HT1080 (cell line): Measurements from ENCODE around the gene PSMC5. TPM values are rescaled to one million over a fixed set of nuclear protein-coding genes. Genes with fewer than 3 reads are reported as not detected.
"Not testable (repeated sequence)": the region's sequence is repeated elsewhere in the genome, so short reads cannot be mapped to it uniquely, and the experiment has no call there.

Source experiments
- DNase-seq: peaks from one replicate; pipeline ENCODE4 v3.0.0-alpha.2; 2015; ENCODE audit warnings: low read depth
- polyA plus RNA-seq, 2 experiments: library from polyadenylated mRNA; depleted of rRNA; stranded (reverse); fragments of >200 nt; gene quantifications; 2 replicates each; pipeline ENCODE4 v1.2.3, GENCODE V29; 2015
- total RNA-seq: library from RNA; depleted of rRNA; stranded (reverse); fragments of >200 nt; shearing (Covaris generic); gene quantifications from 2 replicates; pipeline ENCODE4 v1.2.3, GENCODE V29; 2014; rRNA removed

Gene PSMC5
- total RNA-seq, result 79.2 and 110 TPM in 2 replicates
- 207 and 232 TPM in 2 replicates for polyA plus RNA-seq (2015; cell fraction: cytosol; rRNA removed)
- 180 and 186 TPM in 2 replicates for polyA plus RNA-seq (2015; cell fraction: nucleus; rRNA removed)

DNA sequence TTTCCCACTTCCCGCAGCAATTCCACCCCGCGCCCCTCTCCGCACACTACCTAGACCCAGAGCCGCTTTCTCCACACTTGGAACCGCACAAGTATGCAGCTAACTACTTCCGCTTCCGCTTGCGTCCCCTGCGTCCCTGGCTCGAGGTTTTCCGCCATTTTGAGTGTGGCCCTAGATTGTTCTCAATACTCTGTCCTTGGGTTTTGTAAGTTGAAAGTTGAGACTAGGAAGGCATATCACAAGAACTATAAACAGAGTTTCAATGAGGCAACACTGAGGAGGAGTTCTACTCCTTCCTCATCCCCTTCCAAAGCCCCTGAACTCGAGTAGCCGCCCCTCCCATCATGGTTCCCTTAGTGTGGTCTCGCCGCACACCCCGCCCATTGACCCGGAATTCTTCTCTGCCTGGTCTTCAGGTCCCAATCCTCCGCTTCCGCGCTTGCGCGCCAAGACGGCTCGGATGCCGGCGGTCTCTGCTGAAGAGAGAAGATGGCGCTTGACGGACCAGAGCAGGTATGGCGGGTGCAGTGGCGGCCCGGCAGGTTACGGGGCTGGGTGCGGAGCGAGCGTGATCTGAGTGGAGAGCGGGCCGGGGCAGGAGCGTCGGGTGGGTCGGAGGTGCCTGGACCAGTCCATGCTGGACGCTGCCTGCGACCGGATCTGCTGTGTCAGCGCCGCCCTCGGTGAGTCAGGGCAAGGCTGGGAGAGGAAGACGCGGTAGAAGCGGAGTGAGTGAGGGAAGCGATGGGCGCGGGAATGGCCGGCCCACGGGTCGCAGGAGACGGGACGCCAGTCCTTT is at the start of gene PSMC5, which contains the start of gene FTSJ3:
TSS of gene PSMC5 (plus strand) at position 430 of the 799 bp plus-strand sequence. CDS start at position 490, 60 bp downstream.
TSS of gene FTSJ3 (minus strand) at position 662 of the 799 bp plus-strand sequence. CDS start 761 bp downstream, outside the sequence.
- peak; percentile 92 for DNase-seq

DNA sequence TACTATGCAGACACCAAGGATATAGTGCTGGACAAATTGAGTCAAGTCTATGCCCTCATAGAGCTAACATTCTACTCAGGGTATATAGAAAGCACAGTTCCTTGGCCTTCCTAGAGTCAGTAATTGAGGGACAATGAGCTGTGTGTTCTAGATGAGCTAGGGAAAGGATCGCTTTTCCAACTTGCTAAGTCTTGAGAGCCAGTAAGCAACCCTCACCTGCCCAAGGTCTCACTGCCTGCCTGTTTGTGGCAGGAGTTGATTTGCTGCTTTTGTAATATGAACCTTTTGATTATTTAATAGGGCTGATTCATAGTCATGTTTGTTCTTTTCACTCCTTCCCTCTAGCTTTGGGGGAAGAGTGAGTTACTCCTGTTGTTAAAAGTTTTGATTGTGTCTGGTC is 46.7 kb upstream of the PSMC5 start:
- peak; percentile 42 for DNase-seq

DNA sequence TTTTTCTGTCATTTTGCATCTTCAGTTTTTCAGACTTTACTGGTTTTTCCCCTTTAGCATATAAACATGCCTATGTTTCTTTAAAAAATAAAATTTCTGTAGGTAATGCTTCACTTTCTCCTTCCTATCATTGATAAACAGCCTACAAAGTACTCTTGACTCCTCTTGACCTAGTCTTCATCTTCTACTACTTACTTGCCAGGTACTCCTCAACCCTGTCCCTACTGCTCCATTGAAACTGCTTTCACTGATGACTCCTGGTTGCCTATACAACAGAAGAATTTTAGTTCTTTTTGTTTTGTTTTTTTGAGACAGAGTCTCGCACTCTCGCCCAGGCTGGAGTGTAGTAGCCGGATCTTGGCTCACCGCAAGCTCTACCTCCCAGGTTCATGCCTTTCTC is 46.3 kb upstream of the PSMC5 start:
- no peak for DNase-seq

DNA sequence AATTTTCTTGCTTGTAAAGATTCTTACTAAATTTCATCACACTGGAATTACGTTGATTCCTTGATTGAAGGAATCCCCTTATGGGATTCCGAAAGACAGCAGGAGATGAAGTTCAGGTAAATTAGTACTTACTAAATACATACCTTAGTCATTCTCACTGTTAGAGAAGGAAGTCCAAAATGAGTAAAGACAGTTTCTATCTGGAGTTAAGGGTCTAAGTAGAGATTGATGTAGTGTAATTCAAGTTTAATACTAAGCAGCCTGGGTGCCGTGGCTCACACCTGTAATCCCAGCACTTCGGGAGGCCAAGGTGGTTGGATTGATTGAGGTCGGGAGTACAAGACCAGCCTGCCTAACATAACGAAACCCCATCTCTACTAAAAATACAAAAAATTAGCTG is 43.7 kb upstream of the PSMC5 start:
- no peak for DNase-seq

DNA sequence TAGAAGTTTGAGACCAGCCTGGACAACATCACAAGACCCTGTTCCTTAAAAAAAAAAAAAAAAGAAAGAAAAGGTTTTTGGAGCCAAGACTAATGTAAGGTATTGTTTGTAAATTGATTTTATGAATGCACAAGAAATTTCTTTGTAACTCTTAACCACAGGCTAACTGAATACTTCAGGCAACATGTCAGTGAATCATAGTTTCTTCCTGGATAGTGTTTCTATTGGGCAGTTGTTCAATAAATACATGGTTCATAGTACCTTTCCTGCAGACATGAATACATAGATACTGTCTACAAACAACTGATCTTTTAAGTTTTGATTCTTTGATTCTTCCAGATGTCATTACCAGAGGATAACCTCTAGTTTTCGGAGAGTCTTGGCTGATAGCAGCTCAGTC is 41.7 kb upstream of the PSMC5 start:
- DNase-seq, result peak; percentile 75

DNA sequence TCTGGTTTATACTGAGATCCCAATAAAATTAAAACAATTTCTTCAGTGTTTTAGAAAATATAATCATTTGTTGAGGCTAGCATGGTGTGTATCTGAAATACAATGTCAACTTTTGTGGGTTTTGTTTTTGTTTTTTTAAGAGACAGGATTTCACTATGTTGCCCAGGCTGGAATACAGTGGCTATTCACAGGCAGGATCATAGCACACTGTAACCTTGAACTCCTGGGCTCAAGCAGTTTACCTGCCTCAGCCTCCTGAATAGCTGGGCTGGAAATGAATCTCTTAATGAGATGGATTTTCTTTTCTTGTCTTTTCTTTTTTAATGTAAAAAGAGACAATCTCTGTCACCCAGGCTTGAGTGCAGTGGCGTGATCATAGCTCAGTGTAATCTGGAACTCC is 41.1 kb upstream of the PSMC5 start:
- DNase-seq, result no peak

DNA sequence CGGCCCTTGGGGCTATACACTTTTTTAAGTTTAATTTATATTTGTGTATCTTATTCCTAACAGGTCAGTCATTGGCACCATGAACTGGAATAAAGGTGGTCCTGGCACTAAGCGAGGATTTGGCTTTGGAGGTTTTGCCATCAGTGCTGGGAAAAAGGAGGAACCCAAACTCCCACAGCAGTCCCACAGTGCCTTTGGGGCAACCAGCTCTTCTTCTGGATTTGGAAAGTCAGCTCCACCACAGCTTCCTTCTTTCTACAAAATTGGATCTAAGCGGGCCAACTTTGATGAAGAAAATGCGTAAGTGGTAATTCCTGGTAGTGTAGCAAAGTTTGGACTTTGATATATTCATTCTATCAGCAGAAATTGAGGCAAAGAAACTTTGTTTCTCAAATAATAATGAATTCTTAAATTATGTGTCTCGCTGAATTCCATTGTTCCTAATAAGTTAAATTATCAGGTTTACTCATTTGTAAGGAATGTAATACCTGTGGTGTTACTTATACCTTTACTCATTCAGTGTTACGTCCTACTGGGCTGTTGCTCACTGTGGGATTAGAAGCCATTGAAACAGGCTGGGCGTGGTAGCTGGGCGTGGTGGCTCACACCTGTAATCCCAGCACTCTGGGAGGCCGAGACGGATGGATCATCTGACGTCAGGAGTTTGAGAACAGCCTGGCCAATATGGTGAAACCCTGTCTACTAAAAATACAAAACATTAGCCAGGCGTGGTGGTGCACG is 40.1 kb upstream of the PSMC5 start:
- no peak for DNase-seq

DNA sequence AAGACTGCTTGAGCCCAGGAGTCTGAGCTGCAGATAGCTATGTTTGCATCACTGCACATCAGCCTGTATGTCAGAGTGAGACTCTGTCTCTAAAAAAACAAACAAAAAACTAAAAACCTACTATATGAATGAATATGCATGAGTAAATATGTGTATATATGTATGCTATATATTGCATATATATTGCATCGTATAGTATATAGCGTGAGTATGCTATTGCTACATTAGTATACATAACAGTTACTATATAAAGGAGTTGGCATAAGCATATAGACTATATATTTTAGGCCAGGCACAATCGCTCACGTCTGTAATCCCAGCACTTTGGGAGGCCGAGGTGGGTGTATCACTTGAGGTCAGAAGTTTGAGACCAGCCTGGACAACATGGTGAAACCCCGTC is 37.2 kb upstream of the PSMC5 start:
- DNase-seq, result no peak

DNA sequence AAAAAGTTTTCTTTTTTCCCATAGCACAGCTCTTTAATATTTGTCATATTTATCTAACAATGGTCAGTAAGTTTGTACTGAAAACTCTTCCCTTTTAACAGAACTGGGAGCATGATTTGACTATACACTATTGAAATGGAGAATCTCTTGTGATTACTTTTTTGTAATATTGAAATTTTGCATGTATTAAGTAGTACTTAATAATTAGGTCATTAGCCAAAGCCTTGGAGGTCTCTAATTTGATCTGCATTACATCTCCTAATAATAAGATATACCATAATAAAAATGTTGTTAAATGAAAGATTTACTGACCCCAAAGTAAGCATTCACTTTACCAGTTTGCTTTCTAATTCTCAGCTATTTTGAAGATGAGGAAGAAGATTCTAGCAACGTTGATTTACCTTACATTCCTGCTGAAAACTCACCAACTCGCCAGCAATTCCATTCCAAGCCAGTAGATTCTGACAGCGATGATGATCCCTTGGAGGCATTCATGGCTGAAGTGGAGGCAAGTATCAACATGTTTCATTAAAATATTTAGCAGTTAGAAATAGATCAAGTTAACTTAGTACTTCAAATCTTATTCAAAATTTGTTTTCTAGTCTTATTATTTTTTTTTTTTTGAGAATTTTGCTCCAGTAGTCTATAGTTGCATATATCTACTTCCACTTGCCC is 35.0 kb upstream of the PSMC5 start:
- DNase-seq, result no peak

DNA sequence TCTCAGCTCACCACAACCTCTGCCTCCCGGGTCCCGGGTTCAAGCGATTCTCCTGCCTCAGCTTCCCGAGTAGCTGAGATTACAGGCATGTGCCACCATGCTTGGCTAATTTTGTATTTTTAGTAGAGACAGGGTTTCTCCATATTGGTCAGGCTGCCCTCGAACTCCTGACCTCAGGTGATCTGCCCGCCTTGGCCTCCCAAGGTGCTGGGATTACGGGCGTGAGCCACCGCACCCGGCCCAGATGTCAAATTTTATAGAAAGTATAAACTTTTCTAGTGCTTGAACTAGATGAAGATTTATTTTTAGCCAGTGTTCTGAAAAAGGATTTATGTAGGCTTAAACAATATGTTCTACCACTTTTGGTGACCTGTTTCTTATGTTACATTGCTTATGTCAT is 30.9 kb upstream of the PSMC5 start:
- not testable (repeated sequence) for DNase-seq

DNA sequence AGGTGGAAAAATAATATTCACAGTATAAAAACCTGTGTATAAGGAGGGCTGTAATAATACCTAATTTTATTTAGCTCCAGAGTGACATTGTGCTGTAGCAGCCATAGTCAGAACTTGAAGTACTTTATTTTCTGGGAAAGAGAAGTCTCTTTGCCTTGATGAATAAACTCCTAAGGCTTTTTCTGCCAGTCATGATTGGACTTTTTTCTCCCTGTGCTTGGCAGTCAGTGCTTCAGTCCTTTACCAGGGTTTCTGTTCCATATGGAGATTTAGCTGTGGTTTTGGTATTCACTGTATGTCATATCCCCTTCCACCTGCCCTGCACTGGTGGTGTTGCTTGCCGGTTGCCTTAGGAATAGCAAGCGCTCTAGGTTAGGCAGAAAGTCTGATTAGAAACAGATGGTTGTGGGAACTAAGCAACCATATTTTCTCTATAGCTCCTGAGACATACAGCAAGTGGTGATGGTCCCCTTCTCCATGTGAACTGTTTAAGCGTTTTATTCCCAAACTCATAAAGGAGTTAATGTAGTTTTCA is 28.6 kb upstream of the PSMC5 start:
- DNase-seq, result no peak

DNA sequence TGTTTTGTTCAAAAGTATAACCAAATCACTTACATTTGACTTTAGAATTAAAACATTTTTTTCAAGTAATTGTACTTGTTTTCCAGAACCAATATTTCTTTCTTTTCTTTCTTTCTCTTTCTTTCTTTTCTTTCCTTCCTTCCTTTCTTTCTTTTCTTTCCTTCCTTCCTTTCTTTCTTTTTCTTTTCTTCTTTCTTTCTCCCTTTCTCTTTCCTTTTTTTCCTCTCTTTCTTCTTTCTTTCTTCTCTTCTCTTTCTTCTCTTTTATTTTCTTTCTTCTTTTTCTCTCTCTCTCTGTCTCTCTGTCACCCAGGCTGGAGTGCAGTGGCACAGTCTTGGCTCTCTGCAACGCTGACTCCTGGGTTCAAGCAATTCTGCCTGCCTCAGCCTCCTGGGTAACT is 26.4 kb upstream of the PSMC5 start:
- DNase-seq, result no peak

DNA sequence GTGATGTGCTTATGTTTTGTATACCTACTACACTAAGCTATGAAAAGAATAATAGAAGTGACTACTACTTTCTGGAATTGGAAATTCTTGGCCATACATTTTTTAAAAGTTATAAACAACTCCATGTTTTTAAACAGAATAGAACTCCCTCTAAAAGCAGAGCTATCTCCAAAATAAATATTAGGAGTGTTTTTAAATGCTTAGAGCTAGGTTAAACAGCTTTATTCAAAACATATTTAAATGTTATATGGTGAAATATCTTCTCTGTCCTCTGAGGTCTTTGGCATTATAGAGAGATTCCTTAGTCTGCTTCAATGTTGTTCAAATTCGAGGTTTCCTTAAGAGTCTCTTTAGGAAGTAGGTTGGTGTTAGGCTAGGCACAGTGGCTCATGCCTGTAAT is 22.9 kb upstream of the PSMC5 start:
- no peak for DNase-seq

DNA sequence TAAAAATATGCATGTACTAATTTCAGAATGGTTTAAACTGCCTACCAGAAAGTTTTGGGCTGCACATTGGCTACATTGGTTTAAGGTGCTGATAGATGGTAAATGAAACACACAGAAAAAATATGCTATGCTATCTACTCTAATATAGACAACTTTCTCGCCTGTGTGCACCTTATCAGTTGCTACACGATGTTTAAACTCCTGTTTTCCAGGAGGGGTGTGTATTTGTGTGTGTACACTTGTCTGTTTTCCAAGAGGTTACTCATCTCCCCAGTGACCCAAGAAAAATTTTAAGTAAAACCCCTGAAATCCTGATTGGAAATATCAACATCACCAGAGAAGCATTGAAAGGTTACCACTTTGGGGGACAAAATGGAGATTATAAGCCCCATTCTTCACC is 21.6 kb upstream of the PSMC5 start:
- no peak for DNase-seq

DNA sequence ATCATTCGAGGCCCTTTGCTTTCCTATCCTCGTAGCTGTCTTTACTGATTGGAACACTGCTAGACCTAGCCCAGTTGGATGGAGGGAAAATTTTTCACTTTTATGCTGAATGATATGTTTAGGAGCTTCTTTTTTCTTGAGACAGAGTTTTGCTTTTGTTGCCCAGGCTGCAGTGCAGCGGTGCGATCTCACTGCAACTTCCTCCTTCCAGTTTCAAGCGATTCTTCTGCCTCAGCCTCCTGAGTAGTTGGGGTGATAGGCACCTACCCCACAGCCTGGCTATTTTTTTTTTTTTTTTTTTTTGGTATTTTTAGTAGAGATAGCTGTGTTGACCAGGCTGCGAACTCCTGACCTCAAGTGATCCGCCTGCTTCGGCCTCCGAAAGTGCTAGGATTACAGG is 17.3 kb upstream of the PSMC5 start:
- DNase-seq, result no peak

DNA sequence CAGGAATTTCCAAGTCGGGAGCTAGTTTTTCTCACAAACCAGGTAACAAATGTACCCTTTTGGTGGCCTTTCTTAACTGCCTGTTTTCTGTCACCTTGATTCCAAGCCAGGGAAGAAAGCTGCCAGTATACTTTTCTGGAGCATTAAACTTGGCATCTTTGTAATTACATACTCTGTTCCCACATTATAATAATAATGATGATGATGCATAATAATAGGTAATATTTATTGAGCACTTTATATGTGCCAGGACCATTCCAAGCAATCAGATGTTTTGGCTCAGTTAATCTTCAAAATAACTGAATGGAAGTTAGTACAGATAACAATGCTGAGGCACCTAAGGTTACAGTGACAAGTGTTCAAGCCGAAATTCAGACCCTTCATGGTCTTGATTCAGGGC is 11.1 kb upstream of the PSMC5 start:
- no peak for DNase-seq

DNA sequence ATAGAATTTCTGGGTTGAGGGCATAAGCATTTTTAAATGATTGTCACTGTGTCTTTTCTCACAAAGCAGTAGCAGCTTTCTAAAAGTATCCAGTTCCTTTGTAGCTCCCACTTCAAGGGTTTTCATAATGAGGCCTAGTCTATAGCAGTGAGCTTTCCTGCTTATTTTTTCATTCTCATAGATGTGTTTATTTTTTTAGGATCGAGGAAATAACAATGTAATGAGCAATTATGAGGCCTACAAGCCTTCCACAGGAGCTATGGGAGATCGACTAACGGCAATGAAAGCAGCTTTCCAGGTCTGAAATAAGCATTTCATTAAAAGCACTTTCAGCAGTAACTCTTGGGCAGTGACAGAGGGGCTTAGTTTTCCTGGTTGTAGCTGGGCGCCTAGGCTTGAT is 10.6 kb upstream of the PSMC5 start:
- DNase-seq, result no peak

DNA sequence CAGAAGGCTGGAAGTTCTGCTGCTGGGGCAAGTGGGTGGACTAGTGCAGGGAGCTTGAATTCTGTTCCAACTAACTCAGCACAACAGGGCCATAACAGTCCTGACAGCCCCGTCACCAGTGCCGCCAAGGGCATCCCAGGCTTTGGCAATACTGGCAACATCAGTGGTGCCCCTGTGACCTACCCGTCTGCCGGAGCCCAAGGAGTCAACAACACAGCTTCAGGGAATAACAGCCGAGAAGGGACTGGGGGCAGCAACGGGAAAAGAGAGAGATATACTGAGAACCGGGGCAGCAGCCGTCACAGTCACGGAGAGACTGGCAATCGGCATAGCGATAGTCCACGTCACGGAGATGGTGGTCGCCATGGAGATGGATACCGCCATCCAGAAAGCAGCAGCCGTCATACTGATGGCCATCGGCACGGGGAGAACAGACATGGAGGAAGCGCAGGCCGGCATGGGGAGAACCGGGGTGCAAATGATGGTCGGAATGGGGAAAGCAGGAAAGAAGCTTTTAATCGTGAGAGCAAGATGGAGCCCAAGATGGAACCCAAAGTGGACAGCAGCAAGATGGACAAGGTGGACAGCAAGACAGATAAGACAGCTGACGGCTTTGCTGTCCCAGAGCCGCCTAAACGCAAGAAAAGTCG is 9.4 kb upstream of the PSMC5 start:
- no peak for DNase-seq

DNA sequence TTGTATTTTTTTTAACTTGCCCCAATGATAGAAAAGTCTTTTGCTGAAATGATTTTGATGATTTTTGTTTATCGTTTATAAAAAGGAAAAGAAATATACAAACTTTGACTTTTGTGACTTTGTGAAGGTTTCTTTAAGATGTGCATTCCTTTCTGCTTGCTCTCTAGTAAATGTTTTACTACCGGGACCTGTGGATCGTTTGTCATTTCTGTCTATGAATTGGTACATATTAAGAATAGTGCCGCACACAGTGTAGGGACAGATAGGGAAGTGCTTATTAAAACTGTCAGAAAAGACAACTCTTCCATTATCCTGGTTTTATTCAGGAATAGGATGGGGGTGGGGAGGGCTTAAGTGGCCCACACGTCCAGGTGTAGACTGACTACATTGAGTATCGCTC is 8.1 kb upstream of the PSMC5 start:
- no peak for DNase-seq

DNA sequence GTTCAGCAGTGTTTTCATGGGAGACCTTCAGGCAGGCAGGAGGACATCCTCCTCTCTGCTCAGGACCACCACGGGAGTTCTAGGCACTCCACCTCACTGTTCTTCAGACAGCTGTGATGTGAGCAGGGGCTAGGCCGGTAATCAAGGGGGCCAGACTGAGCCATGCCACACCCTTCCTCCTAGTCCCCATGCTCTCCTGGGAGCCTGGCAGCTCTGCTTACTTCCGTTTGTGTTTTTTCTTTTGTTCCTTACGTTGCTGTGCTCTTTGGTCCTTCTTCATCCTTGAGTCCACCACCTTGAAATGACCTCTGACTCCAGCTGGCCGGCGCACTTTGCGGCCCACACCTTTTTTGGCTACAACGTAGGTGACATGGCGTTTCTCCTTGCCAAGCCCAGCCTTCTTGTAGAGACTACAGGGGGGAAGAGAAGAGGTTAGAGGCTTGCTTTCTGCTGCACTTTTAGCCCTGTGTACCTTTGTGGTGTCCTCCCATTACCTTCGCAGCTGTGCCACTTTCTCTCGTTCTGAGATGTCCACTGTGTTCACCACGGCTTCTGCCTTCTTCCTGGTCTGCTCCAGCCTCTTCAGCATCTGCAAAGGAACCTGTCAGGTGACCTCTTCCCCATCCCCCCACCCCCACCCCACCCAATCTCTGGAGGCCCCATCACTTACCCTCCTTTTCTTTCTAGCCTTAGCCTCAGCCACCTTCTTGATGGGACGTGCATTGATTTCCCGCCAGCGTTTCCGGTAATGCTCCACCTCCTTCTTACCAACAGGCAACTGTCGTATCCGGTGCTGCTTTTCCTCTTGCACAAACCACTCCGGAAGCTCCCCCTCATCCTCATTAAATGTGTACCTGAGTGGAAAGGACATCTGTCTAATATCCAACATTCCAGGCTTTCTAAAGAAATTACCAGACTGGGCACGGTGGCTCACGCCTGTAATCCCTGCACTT is 7.4 kb upstream of the PSMC5 start:
- DNase-seq, result no peak
